ENCODE results near the gene TMCC2.

TMCC2 gene

GRCh38 chr1:205306929-205307566, 79.3 kb downstream of the TMCC2 start:
- no peak for DNase-seq

- DNase-seq, result no peak
These were observed 82.0 kb downstream of the TMCC2 start for GRCh38 chr1:205309741-205310140.

GRCh38 chr1:205310976-205311704, 83.4 kb downstream of the TMCC2 start:
- no peak for DNase-seq

GRCh38 chr1:205312866-205313562, 85.3 kb downstream of the TMCC2 start:
- DNase-seq, result no peak

GRCh38 chr1:205313563-205314308, 86.0 kb downstream of the TMCC2 start:
- no peak for DNase-seq

- DNase-seq, result no peak
These were observed 87.4 kb downstream of the TMCC2 start for GRCh38 chr1:205315008-205315618.

- no peak for DNase-seq
These were observed 88.4 kb downstream of the TMCC2 start for GRCh38 chr1:205316161-205316566.

GRCh38 chr1:205317311-205317917, 89.7 kb downstream of the TMCC2 start:
- DNase-seq, result no peak

GRCh38 chr1:205318231-205318991, 90.7 kb downstream of the TMCC2 start:
- no peak for DNase-seq

GRCh38 chr1:205319081-205320018, 91.6 kb downstream of the TMCC2 start:
- DNase-seq, result no peak

- no peak for DNase-seq
These were observed 93.6 kb downstream of the TMCC2 start, which contains the start of gene NUAK2 for GRCh38 chr1:205321162-205321958. NUAK2 (minus strand) TSS chr1:205321745; CDS start chr1:205321628, 117 bp downstream.

- DNase-seq, result no peak
These were observed 94.2 kb downstream of the TMCC2 start for GRCh38 chr1:205321959-205322283.

All from SIG-M5 (cell line).